Stimulated activated CD4-positive, alpha-beta T cell treated with anti-CD3 and anti-CD28 coated beads, TNF-alpha, amount 100 ng/mL, for 48 hours (primary cell): Measurements from ENCODE around the gene SPINT4.

Source experiments
- DNase-seq, 3 donors: peaks; one replicate each; pipeline ENCODE4 v3.0.0-alpha.2; 2020; ENCODE audit warnings: low read depth in 3 of 3

Gene SPINT4

GRCh38 chr20:45765307-45765875 is 43.2 kb downstream of the SPINT4 start:
- no peak for DNase-seq

- no peak for DNase-seq
Observed at GRCh38 chr20:45765980-45766379, 43.8 kb downstream of the SPINT4 start.

GRCh38 chr20:45768479-45768878 is 46.3 kb downstream of the SPINT4 start:
- DNase-seq, result no peak

- DNase-seq, result peak; percentile 61 to 68 (median 62)
Observed at GRCh38 chr20:45771182-45771759, 49.1 kb downstream of the SPINT4 start.

GRCh38 chr20:45772693-45773092 is 50.5 kb downstream of the SPINT4 start:
- DNase-seq, result no peak

- DNase-seq, result no peak
Observed at GRCh38 chr20:45774945-45775344, 52.8 kb downstream of the SPINT4 start.

- no peak for DNase-seq
Observed at GRCh38 chr20:45775411-45775810, 53.3 kb downstream of the SPINT4 start.
